GM12878 (cell line): ENCODE results near the gene CKS2. TPM values are rescaled to one million over a fixed set of nuclear protein-coding genes. Genes with fewer than 3 reads are reported as not detected.

Source experiments
- CHD2 ChIP-seq: IDR thresholded peaks from 2 replicates; pipeline ENCODE4 v1.6.1; 2011; ENCODE audit warnings: low read depth, low read length, improper control_type of control experiment, borderline replicate concordance
- EP300 ChIP-seq, 2 experiments: fragments of 150-350 bp in 1 of 2; IDR thresholded peaks; 2 replicates each; pipeline ENCODE4 v1.6.1; 2011 to 2012; ENCODE audit warnings: low read depth in 2 of 2, low read length in 2 of 2, borderline replicate concordance in 1 of 2, improper control_type of control experiment in 1 of 2, inconsistent platforms in 1 of 2; ENCODE audit not compliant: control insufficient read depth in 1 of 2
- GABPA ChIP-seq: IDR thresholded peaks from 2 replicates; pipeline ENCODE4 v1.6.1; 2014; ENCODE audit warnings: antibody characterized with exemption, low read depth, mild to moderate bottlenecking, inconsistent platforms
- HDAC2 ChIP-seq: fragments of 200-600 bp; sonication (generic); IDR thresholded peaks from 2 replicates; pipeline ENCODE4 v1.6.1; 2017
- HDAC6 ChIP-seq: fragments of 200-600 bp; sonication (generic); IDR thresholded peaks from one replicate; pipeline ENCODE4 v1.8.0; 2017; ENCODE audit warnings: antibody characterized with exemption; ENCODE audit not compliant: unreplicated experiment
- HDGF ChIP-seq: fragments of 450-650 bp; IDR thresholded peaks from 2 replicates; pipeline ENCODE4 v1.6.1; 2016; ENCODE audit warnings: antibody characterized with exemption
- IKZF2 ChIP-seq, 2 experiments: fragments of 450-650 bp; IDR thresholded peaks; 2 replicates each; pipeline ENCODE4 v1.6.1; 2017; ENCODE audit warnings: mild to moderate bottlenecking in 2 of 2, moderate library complexity in 2 of 2
- MTA2 ChIP-seq: fragments of 450-650 bp; IDR thresholded peaks from 2 replicates; pipeline ENCODE4 v1.6.1; 2016; ENCODE audit warnings: low read depth, mild to moderate bottlenecking, moderate library complexity
- MTA3 ChIP-seq: IDR thresholded peaks from 2 replicates; pipeline ENCODE4 v1.6.1; 2012; ENCODE audit warnings: low read length, inconsistent platforms, borderline replicate concordance
- NFYB ChIP-seq: IDR thresholded peaks from 2 replicates; pipeline ENCODE4 v1.6.1; 2011; ENCODE audit warnings: low read depth, mild to moderate bottlenecking, low read length, improper control_type of control experiment, moderate library complexity; ENCODE audit not compliant: insufficient read depth
- POLR2AphosphoS5 ChIP-seq: IDR thresholded peaks from 2 replicates; pipeline ENCODE4 v1.6.1; 2011; ENCODE audit warnings: mild to moderate bottlenecking, low read length, inconsistent platforms
- RAD21 ChIP-seq: IDR thresholded peaks from 2 replicates; pipeline ENCODE4 v1.6.1; 2011; ENCODE audit warnings: mild to moderate bottlenecking, low read depth, low read length, moderate library complexity; ENCODE audit not compliant: insufficient read depth
- RB1 ChIP-seq: fragments of 450-650 bp; formaldehyde crosslinking; IDR thresholded peaks from 2 replicates; pipeline ENCODE4 v1.6.1; 2017; ENCODE audit warnings: mild to moderate bottlenecking, borderline replicate concordance
- RFX5 ChIP-seq: IDR thresholded peaks from 2 replicates; pipeline ENCODE4 v1.6.1; 2011; ENCODE audit warnings: low read depth, low read length, improper control_type of control experiment
- SMC3 ChIP-seq: IDR thresholded peaks from 2 replicates; pipeline ENCODE4 v1.6.1; 2011; ENCODE audit warnings: low read length, improper control_type of control experiment, borderline replicate concordance
- SREBF2 ChIP-seq: IDR thresholded peaks from 2 replicates; pipeline ENCODE4 v1.6.1; 2012; ENCODE audit warnings: mild to moderate bottlenecking, low read length
- SUZ12 ChIP-seq: fragments of 200-600 bp; sonication (generic); IDR thresholded peaks from one replicate; pipeline ENCODE4 v1.6.1; 2018; ENCODE audit warnings: antibody characterized with exemption, mild to moderate bottlenecking; ENCODE audit not compliant: unreplicated experiment
- TCF3 ChIP-seq: IDR thresholded peaks from 2 replicates; pipeline ENCODE4 v1.6.1; 2012; ENCODE audit warnings: low read depth, mild to moderate bottlenecking, low read length, borderline replicate concordance; ENCODE audit not compliant: insufficient read depth
- ZNF384 ChIP-seq: IDR thresholded peaks from 2 replicates; pipeline ENCODE4 v1.6.1; 2012; ENCODE audit warnings: low read depth, mild to moderate bottlenecking, low read length, improper control_type of control experiment, borderline replicate concordance
- polyA plus RNA-seq, 11 experiments: library from polyadenylated mRNA; depleted of rRNA in 4 of 11; unstranded in 6 of 11; stranded (reverse) in 5 of 11; fragments of >200 nt; fragmentation: Nextera tagmentation in 4 of 11; fragmentation: Illumina TruSeq in 1 of 11; extraction: Ambion mirVana in 4 of 11; extraction: Trizol in 1 of 11; gene quantifications; 1 replicate in 1 of 11; 2 replicates in 10 of 11; pipeline versions ENCODE4 v1.2.1 to v1.2.3, GENCODE V29; 2011 to 2016; ENCODE audit warnings: inconsistent platforms in 2 of 11, missing spikeins in 2 of 11, low read depth in 1 of 11
- total RNA-seq, 4 experiments: library from RNA; depleted of rRNA in 3 of 4; stranded (reverse); fragments of >200 nt in 3 of 4; fragmentation: Illumina TruSeq in 1 of 4; extraction: Trizol in 1 of 4; gene quantifications; 2 replicates each; pipeline versions ENCODE4 v1.2.1 to v1.2.3, GENCODE V29; 2013 to 2021
- TF ChIP-seq, protein P1 (sequence below), 3 experiments: IDR thresholded peaks in 2 of 3; conservative IDR thresholded peaks in 1 of 3; 2 replicates each; pipeline ENCODE4 v1.5.1; 2011; ENCODE audit warnings: low read depth in 3 of 3, low read length in 3 of 3, mild to moderate bottlenecking in 3 of 3, control low read depth in 2 of 3, moderate library complexity in 2 of 3, inconsistent platforms in 1 of 3, mixed read lengths in 1 of 3; ENCODE audit not compliant: control insufficient read depth in 2 of 3, insufficient read depth in 1 of 3; ENCODE audit errors: extremely low read depth in 1 of 3
- TF ChIP-seq, protein P2 (sequence below): fragments of 450-650 bp; conservative IDR thresholded peaks from 2 replicates; pipeline ENCODE4 v1.6.1; 2017; ENCODE audit warnings: mild to moderate bottlenecking, moderate library complexity
- TF ChIP-seq, protein P3 (sequence below): IDR thresholded peaks from 2 replicates; pipeline ENCODE4 v1.6.1; 2011; ENCODE audit warnings: low read depth, mild to moderate bottlenecking, low read length, moderate library complexity, borderline replicate concordance; ENCODE audit errors: extremely low read depth
- TF ChIP-seq, protein P4 (sequence below): fragments of 450-650 bp; IDR thresholded peaks from 2 replicates; pipeline ENCODE4 v1.6.1; 2017; ENCODE audit warnings: mild to moderate bottlenecking

The CKS2 gene
- total and polyA plus RNA-seq, 10 of the 15 experiments (the other 5 are each of a cell fraction or from before 2014, with no cell fraction given) = 172 to 1,251 (median 503) TPM

DNA sequence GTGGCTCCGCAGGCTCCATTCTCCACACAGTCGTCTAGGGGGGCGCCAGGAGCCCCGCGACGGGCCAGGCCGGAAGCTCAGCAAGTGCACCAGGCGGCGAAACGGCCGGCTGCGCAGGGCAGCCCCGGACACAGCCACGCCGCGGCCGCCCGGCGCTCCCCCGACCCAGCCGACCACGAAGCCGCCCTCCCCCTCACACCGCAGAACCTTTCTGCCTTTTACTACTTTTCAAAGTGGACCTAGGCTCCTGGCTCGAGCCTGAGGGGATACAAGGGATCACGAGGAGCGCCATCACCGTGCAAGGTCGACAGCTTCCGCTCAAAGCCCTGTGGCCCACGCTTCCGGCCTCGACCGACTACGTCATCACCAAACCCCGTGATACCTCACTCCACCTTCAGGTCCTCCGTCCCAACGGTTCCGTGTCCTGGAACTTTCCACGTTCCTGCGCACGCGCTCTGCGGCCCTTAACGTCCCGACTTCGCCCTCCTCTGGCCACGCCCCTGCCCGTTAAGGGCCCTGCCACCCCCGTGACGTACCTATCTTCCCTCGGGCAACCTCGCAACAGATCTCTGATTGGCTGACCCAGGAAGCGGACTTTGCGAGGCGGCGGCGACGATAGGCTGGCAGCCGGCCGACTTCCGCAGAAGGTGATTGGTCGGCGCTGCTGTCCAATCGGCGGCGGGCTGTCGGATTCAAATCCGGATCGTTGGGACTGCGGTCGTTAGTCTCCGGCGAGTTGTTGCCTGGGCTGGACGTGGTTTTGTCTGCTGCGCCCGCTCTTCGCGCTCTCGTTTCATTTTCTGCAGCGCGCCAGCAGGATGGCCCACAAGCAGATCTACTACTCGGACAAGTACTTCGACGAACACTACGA, at the start of gene CKS2 (continued):
- TF ChIP-seq ZNF384 = no peak
- no peak; the same call in 1 of the 2 replicates for TF ChIP-seq HDAC2
- no peak for TF ChIP-seq SUZ12
- TF ChIP-seq, protein P1, sequence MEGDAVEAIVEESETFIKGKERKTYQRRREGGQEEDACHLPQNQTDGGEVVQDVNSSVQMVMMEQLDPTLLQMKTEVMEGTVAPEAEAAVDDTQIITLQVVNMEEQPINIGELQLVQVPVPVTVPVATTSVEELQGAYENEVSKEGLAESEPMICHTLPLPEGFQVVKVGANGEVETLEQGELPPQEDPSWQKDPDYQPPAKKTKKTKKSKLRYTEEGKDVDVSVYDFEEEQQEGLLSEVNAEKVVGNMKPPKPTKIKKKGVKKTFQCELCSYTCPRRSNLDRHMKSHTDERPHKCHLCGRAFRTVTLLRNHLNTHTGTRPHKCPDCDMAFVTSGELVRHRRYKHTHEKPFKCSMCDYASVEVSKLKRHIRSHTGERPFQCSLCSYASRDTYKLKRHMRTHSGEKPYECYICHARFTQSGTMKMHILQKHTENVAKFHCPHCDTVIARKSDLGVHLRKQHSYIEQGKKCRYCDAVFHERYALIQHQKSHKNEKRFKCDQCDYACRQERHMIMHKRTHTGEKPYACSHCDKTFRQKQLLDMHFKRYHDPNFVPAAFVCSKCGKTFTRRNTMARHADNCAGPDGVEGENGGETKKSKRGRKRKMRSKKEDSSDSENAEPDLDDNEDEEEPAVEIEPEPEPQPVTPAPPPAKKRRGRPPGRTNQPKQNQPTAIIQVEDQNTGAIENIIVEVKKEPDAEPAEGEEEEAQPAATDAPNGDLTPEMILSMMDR (IDR thresholded peaks at IDR 0.05 in 2 of 3, conservative IDR thresholded peaks at IDR 0.05 in 1 of 3; ENCODE audit: control insufficient read depth in 2 of 3, extremely low read depth in 1 of 3, insufficient read depth in 1 of 3, low read depth in 3 of 3, low read length in 3 of 3) = 0 out of 6 replicates have a peak, but pooled peaks of 1 of the 3 experiments have one; percentile 0
- TF ChIP-seq, protein P2, sequence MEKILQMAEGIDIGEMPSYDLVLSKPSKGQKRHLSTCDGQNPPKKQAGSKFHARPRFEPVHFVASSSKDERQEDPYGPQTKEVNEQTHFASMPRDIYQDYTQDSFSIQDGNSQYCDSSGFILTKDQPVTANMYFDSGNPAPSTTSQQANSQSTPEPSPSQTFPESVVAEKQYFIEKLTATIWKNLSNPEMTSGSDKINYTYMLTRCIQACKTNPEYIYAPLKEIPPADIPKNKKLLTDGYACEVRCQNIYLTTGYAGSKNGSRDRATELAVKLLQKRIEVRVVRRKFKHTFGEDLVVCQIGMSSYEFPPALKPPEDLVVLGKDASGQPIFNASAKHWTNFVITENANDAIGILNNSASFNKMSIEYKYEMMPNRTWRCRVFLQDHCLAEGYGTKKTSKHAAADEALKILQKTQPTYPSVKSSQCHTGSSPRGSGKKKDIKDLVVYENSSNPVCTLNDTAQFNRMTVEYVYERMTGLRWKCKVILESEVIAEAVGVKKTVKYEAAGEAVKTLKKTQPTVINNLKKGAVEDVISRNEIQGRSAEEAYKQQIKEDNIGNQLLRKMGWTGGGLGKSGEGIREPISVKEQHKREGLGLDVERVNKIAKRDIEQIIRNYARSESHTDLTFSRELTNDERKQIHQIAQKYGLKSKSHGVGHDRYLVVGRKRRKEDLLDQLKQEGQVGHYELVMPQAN = peak; percentile 99
- no peak for TF ChIP-seq MTA2
- TF ChIP-seq GABPA = peak; percentile 84
- 0 out of 4 replicates have a peak, but pooled peaks of 1 of the 2 experiments have one; percentile 3 for TF ChIP-seq IKZF2 (IDR thresholded peaks at IDR 0.05)
- peak; percentile 99 for TF ChIP-seq POLR2AphosphoS5
- TF ChIP-seq HDGF = peak; percentile 100
- TF ChIP-seq MTA3 = no peak
- no peak; the same call in 1 of the 2 replicates for TF ChIP-seq SMC3
- TF ChIP-seq TCF3 = peak; percentile 66; the same call in 1 of the 2 replicates
- TF ChIP-seq, protein P3, sequence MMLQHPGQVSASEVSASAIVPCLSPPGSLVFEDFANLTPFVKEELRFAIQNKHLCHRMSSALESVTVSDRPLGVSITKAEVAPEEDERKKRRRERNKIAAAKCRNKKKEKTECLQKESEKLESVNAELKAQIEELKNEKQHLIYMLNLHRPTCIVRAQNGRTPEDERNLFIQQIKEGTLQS = peak; percentile 20; the same call in 1 of the 2 replicates
- peak; percentile 96 for TF ChIP-seq NFYB
- TF ChIP-seq EP300 (IDR thresholded peaks at IDR 0.05; ENCODE audit: borderline replicate concordance in 1 of 2, control insufficient read depth in 1 of 2, low read depth in 2 of 2, low read length in 2 of 2) = no peak
- TF ChIP-seq RAD21 = no peak
- TF ChIP-seq SREBF2 = no peak
- no peak for TF ChIP-seq CHD2
- TF ChIP-seq, protein P4, sequence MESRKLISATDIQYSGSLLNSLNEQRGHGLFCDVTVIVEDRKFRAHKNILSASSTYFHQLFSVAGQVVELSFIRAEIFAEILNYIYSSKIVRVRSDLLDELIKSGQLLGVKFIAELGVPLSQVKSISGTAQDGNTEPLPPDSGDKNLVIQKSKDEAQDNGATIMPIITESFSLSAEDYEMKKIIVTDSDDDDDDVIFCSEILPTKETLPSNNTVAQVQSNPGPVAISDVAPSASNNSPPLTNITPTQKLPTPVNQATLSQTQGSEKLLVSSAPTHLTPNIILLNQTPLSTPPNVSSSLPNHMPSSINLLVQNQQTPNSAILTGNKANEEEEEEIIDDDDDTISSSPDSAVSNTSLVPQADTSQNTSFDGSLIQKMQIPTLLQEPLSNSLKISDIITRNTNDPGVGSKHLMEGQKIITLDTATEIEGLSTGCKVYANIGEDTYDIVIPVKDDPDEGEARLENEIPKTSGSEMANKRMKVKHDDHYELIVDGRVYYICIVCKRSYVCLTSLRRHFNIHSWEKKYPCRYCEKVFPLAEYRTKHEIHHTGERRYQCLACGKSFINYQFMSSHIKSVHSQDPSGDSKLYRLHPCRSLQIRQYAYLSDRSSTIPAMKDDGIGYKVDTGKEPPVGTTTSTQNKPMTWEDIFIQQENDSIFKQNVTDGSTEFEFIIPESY = no peak
- TF ChIP-seq RB1 = 0 out of 2 replicates have a peak, but pooled peaks have one; percentile 47
- TF ChIP-seq RFX5 = peak; percentile 99
- peak; percentile 71 for TF ChIP-seq HDAC6
